Natural killer cell (primary cell): ENCODE results near the gene SORCS2. TPM values are rescaled to one million over a fixed set of nuclear protein-coding genes. Genes with fewer than 3 reads are reported as not detected.

Source experiments
- ATAC-seq, 3 donors: fragments of 150-1000 bp in 2 of 3; fragments of 200-7000 bp in 1 of 3; cut with Tn5 transposase; 1 replicate in 1 of 3; 2 replicates in 2 of 3; pipeline ENCODE4 v1.10.0; 2021; ENCODE audit warnings: mild to moderate bottlenecking in 2 of 3, moderate library complexity in 2 of 3
- DNase-seq, 2 donors: peaks; one replicate each; pipeline versions ENCODE4 v3.0.0 to v3.0.0-alpha.2; 2013 to 2021; ENCODE audit warnings: mixed read lengths in 1 of 2
- H3K27ac ChIP-seq: one replicate; pipeline ENCODE4 v1.5.1; 2013; ENCODE audit warnings: mild to moderate bottlenecking, low read length
- H3K27me3 ChIP-seq: one replicate; pipeline ENCODE4 v1.6.1; 2013; ENCODE audit warnings: low read length; ENCODE audit not compliant: control insufficient read depth, insufficient read depth
- H3K36me3 ChIP-seq: one replicate; pipeline ENCODE4 v1.6.1; 2013; ENCODE audit warnings: low read length; ENCODE audit not compliant: control insufficient read depth, insufficient read depth
- H3K4me1 ChIP-seq: one replicate; pipeline ENCODE4 v1.6.1; 2013; ENCODE audit warnings: low read length; ENCODE audit not compliant: control insufficient read depth, insufficient read depth
- H3K4me3 ChIP-seq: one replicate; pipeline ENCODE4 v1.5.1; 2013; ENCODE audit warnings: low read length
- H3K9me3 ChIP-seq: one replicate; pipeline ENCODE4 v1.6.1; 2013; ENCODE audit warnings: low read length; ENCODE audit not compliant: control insufficient read depth, insufficient read depth
- H3K27ac Mint-ChIP-seq, 2 donors: one replicate each; pipeline ENCODE4 v1.8.0; 2022; ENCODE audit warnings: mild to moderate bottlenecking in 2 of 2, mixed read lengths in 2 of 2, moderate library complexity in 1 of 2
- H3K27me3 Mint-ChIP-seq, 2 donors: one replicate each; pipeline ENCODE4 v1.8.0; 2022; ENCODE audit warnings: low read depth in 2 of 2, mixed read lengths in 2 of 2
- H3K36me3 Mint-ChIP-seq: one replicate; pipeline ENCODE4 v1.8.0; 2022; ENCODE audit warnings: mixed read lengths
- H3K4me1 Mint-ChIP-seq, 2 donors: one replicate each; pipeline ENCODE4 v1.8.0; 2022; ENCODE audit warnings: mixed read lengths in 2 of 2
- H3K4me3 Mint-ChIP-seq: one replicate; pipeline ENCODE4 v1.8.0; 2022; ENCODE audit warnings: mild to moderate bottlenecking, moderate library complexity, mixed read lengths
- H3K9me3 Mint-ChIP-seq, 2 donors: one replicate each; pipeline ENCODE4 v1.8.0; 2022; ENCODE audit warnings: mixed read lengths in 2 of 2
- WGBS: methylation state at CpG from one replicate; pipeline ENCODE4 v1.1.7; 2013; ENCODE audit warnings: missing lambda C conversion rate; ENCODE audit not compliant: insufficient coverage; 5-methylcytosine and 5-hydroxymethylcytosine counted together
- intact Hi-C: fragments of 100-400 bp; cut with micrococcal nuclease; formaldehyde crosslinking; loops from one replicate; pipeline ENCODE4 v1.14.2; 2022
- total RNA-seq, 4 donors: library from RNA; stranded (reverse); fragments of 120-200 nt in 1 of 4; gene quantifications; one replicate each; pipeline versions ENCODE4 v1.2.3 to v1.2.4, GENCODE V29; 2013 to 2022
- TF ChIP-seq, protein P1 (sequence below): fragments of 200-600 bp; IDR thresholded peaks from one replicate; pipeline ENCODE4 v1.8.0; 2022; ENCODE audit warnings: antibody characterized with exemption

Gene SORCS2
- total RNA-seq, 3 donors from 2014 or later (not counting 1 experiment from before 2014, with no cell fraction given), result 1.2 to 2.5 (median 1.4) TPM

DNA sequence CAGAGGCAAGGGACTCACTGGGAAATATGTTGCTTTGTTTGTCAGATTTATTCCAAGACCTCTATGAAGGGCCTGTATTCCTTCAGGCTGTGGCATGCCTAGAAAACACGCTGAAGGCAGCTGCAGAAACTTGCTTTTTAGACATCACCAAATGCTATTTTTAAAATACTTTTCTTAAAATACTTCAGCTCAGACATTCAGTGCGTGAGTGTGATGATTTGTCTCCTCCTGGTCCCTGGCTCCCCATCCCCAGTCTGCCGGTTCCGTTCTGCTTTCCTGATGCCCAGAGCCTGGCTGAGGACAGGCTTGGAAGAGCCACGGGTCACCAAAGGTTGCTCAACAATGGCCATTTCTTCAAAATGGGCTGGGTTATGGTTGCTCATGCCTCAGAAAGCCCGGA lies 187.4 kb downstream of the SORCS2 start:
- H3K27ac ChIP-seq, result no peak overlapping the region
- no peak for DNase-seq
- no peaks in the 10 kb centered on the region for H3K36me3 ChIP-seq
- no peak overlapping the region for H3K4me3 Mint-ChIP-seq
- no peak for ATAC-seq
- H3K27me3 Mint-ChIP-seq, result peaks cover 0 to 7% of the 10 kb centered on the region in 2 donors
- WGBS, result 61% methylated on average over 6 of the region's 6 CpGs
- H3K4me1 Mint-ChIP-seq, result peaks cover 15% of the 10 kb centered on the region in 2 donors
- intact Hi-C loops, result no loop called here
- H3K4me3 ChIP-seq, result no peak overlapping the region
- no peaks in the 10 kb centered on the region for H3K36me3 Mint-ChIP-seq
- no peaks in the 10 kb centered on the region for H3K9me3 ChIP-seq
- no peak overlapping the region for H3K27ac Mint-ChIP-seq
- no peaks in the 10 kb centered on the region for H3K9me3 Mint-ChIP-seq
- H3K4me1 ChIP-seq, result peaks cover 6% of the 10 kb centered on the region
- TF ChIP-seq, protein P1, sequence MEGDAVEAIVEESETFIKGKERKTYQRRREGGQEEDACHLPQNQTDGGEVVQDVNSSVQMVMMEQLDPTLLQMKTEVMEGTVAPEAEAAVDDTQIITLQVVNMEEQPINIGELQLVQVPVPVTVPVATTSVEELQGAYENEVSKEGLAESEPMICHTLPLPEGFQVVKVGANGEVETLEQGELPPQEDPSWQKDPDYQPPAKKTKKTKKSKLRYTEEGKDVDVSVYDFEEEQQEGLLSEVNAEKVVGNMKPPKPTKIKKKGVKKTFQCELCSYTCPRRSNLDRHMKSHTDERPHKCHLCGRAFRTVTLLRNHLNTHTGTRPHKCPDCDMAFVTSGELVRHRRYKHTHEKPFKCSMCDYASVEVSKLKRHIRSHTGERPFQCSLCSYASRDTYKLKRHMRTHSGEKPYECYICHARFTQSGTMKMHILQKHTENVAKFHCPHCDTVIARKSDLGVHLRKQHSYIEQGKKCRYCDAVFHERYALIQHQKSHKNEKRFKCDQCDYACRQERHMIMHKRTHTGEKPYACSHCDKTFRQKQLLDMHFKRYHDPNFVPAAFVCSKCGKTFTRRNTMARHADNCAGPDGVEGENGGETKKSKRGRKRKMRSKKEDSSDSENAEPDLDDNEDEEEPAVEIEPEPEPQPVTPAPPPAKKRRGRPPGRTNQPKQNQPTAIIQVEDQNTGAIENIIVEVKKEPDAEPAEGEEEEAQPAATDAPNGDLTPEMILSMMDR, result no peak
- H3K27me3 ChIP-seq, result peaks cover 4% of the 10 kb centered on the region

DNA sequence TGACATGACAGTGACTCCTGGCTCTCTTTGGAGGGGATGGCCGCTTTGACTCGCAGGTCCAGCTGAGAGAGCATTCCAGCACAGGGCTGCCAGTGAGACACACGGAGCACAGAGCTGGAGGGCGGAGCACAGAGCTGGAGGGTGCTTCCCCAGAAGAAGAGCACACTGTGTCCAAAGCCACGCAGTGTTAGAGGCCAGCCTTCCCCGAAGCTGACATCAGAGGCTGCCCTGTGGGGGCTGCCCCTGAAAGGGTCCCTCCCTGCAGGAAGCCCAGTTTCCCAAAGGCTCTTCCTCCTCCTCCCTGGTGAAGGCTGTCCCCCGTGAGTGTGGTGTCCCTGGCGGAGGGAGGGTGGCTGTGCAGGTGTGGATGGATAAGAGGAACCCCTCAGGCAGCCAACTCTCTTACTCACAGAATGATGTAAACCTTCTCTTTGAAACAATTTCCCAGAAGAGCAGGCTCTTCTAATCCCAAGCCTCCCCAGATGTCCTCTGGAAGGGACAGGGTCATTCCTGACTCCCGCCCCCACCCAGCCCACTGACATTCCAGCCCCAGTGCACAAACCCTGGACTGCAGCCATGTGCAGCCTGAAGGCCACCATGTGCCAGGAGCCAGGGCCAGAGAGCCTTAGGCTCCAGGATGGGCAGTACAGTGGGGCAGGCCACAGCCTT lies 189.0 kb downstream of the SORCS2 start:
- Mint-ChIP-seq H3K9me3 (no peaks in the 10 kb centered on the region), H3K27ac (no peak overlapping the region), H3K4me1 (peaks cover 15% of the 10 kb centered on the region in 2 donors), H3K27me3 (peaks cover 0 to 2% of the 10 kb centered on the region in 2 donors), H3K36me3 (no peaks in the 10 kb centered on the region), H3K4me3 (no peak overlapping the region)
- Histone ChIP-seq H3K27me3 (peaks cover 4% of the 10 kb centered on the region), H3K27ac (no peak overlapping the region), H3K9me3 (no peaks in the 10 kb centered on the region), H3K36me3 (no peaks in the 10 kb centered on the region), H3K4me1 (peaks cover 6% of the 10 kb centered on the region), H3K4me3 (no peak overlapping the region)
- ATAC-seq (no peak), DNase-seq (no peak)
- TF ChIP-seq, protein P1, result no peak
- WGBS, result 76% methylated on average over 7 of the region's 9 CpGs
- intact Hi-C loops, result no loop called here

DNA sequence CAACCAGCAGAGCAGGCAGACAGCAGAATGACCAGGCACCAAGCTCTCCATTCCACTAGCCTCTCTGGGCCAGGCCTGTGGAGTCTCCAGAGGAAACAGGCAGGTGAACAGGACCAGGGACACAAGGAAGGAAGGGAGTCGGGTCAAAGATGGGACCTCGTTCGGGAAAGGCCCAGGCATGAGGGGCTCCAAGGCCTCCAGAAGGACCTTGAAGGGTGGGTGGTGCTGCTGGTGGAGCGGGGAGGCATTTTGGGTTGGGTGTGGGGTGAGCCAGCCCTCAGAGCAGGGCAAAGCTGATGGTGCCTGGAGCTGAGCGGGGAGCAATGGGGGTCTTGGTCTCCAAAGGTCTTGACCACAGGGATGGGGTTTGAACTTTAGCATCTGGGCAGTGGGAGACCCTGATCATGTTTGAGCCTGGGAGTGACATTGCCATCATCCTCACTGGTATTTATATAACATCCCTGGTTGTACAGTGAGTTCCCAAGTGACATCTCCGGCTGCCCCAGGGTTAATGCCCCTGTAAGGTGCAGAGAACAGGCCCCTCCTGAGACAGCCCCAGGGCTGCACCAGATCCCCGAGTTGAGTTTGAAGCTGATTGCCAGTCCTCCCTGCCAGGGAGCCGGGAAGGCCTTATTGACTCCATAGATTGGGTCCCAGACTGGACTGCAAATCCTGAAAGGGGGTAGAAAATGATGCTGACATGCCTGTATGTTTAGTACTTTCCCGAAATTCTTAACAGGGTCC lies 189.7 kb downstream of the SORCS2 start:
- Histone ChIP-seq H3K9me3 (no peaks in the 10 kb centered on the region), H3K27me3 (peaks cover 4% of the 10 kb centered on the region), H3K27ac (no peak overlapping the region), H3K4me1 (peaks cover 6% of the 10 kb centered on the region), H3K4me3 (no peak overlapping the region), H3K36me3 (no peaks in the 10 kb centered on the region)
- TF ChIP-seq, protein P1, result no peak
- ATAC-seq (no peak), DNase-seq (no peak)
- Mint-ChIP-seq H3K4me3 (no peak overlapping the region), H3K4me1 (peaks cover 12 to 13% of the 10 kb centered on the region in 2 donors), H3K27ac (no peak overlapping the region), H3K36me3 (no peaks in the 10 kb centered on the region), H3K27me3 (peaks cover 0 to 1% of the 10 kb centered on the region in 2 donors), H3K9me3 (peaks cover 0 to 2% of the 10 kb centered on the region in 2 donors)
- WGBS, result 80% methylated on average over 9 of the region's 9 CpGs
- intact Hi-C loops, result no loop called here
